ENCODE measurements around the gene ACP5. TPM values are rescaled to one million over a fixed set of nuclear protein-coding genes. Genes with fewer than 3 reads are reported as not detected.

Gene ACP5
- total RNA-seq, 4 donors from 2014 or later: 2.5 to 7.7 (median 5.8) TPM

DNA sequence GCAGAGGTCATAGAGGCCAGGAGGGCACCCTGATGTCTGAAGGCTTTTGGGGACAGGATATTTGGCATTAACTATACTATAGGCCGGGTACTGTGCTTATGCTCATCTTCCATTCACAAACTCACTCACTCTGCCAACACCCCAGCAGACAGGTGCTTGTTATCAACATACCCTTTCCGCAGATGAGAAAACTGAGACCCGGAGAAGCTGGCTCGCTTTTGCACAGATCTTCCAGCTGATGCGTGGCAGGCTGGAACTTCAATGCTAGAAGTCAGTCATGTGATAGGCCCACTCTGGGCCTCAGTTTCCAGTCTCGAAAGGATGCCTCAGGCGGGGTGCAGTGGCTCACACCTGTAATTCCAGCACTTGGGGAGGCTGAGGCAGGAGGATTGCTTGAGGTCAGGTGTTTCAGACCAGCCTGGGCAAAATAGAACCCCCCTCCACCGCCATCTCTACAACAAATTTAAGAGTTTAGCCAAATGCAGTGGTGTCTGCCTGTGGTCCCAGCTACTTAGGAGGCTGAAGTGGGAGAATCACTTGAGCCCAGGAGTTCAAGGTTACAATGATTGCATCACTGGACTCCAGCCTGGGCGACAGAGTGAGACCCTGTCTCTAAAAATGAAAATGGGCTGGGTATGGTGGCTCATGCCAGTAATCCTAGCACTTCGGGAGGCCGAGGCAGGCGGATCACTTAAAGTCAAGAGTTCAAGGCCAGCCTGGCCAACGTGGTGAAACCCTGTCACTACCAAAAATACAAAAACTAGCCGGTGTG, 29.3 kb downstream of the ACP5 start:
- H3K27ac ChIP-seq: no peak overlapping the region

DNA sequence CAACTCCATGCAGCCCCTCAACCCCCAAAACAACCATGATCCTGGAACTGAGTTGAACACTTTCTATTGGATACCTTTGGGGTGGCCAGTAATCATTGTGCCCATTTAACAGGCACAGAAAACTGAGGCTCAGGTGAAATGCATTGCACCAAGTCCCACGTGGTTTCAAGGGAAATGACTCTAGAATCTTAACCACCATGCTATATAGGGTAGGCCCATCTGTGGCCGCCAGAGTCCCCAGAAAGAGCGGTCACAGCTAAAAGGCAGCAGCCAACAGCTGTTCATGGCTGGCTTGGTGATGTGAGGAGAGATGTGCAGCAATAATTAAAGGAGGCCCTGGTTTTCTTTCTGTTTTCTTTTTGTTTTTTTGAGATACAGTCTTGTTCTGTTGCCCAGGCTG, 36.2 kb downstream of the ACP5 start:
- no peaks in the 10 kb centered on the region for H3K27me3 ChIP-seq
- H3K9me3 ChIP-seq: no peaks in the 10 kb centered on the region
- DNase-seq: no peak
- peak overlapping the region; percentile 50 to 94 for H3K4me3 ChIP-seq
- H3K36me3 ChIP-seq: no peaks in the 10 kb centered on the region
- TF ChIP-seq, protein P1, sequence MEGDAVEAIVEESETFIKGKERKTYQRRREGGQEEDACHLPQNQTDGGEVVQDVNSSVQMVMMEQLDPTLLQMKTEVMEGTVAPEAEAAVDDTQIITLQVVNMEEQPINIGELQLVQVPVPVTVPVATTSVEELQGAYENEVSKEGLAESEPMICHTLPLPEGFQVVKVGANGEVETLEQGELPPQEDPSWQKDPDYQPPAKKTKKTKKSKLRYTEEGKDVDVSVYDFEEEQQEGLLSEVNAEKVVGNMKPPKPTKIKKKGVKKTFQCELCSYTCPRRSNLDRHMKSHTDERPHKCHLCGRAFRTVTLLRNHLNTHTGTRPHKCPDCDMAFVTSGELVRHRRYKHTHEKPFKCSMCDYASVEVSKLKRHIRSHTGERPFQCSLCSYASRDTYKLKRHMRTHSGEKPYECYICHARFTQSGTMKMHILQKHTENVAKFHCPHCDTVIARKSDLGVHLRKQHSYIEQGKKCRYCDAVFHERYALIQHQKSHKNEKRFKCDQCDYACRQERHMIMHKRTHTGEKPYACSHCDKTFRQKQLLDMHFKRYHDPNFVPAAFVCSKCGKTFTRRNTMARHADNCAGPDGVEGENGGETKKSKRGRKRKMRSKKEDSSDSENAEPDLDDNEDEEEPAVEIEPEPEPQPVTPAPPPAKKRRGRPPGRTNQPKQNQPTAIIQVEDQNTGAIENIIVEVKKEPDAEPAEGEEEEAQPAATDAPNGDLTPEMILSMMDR (IDR thresholded peaks at IDR 0.05): no peak
- no peak for TF ChIP-seq POLR2A (IDR thresholded peaks at IDR 0.05)
- peak overlapping the region; percentile 98 to 100 for H3K27ac ChIP-seq
- no peaks in the 10 kb centered on the region for H3K4me1 ChIP-seq
- intact Hi-C loops (cut with DNase I; ENCODE audit: low total_unique reads): no loop called here

More for the DNA sequence above, 29.3 kb downstream of the ACP5 start:
- no peaks in the 10 kb centered on the region for H3K27me3 ChIP-seq
- peaks cover 0 to 15% of the 10 kb centered on the region in 2 donors for H3K4me1 ChIP-seq
- DNase-seq: no peak
- H3K36me3 ChIP-seq: no peaks in the 10 kb centered on the region
- TF ChIP-seq POLR2A (IDR thresholded peaks at IDR 0.05): no peak
- TF ChIP-seq, protein P1 (IDR thresholded peaks at IDR 0.05): no peak
- H3K4me3 ChIP-seq: no peak overlapping the region
- intact Hi-C loops (cut with DNase I; ENCODE audit: low total_unique reads): no loop called here
- H3K9me3 ChIP-seq: no peaks in the 10 kb centered on the region

GRCh38 chr19:11540645-11541044, 36.8 kb downstream of the ACP5 start:
- Histone ChIP-seq H3K9me3 (no peaks in the 10 kb centered on the region), H3K4me3 (peak overlapping the region; percentile 50 to 94), H3K4me1 (no peaks in the 10 kb centered on the region), H3K27ac (peak overlapping the region; percentile 98 to 100), H3K36me3 (no peaks in the 10 kb centered on the region), H3K27me3 (no peaks in the 10 kb centered on the region)
- intact Hi-C loops (cut with DNase I; ENCODE audit: low total_unique reads): no loop called here
- TF ChIP-seq, protein P1 (IDR thresholded peaks at IDR 0.05): no peak
- no peak for TF ChIP-seq POLR2A (IDR thresholded peaks at IDR 0.05)
- DNase-seq: peak in 1 of 2 donors; percentile 29

- peak; percentile 60 to 66 for TF ChIP-seq POLR2A (IDR thresholded peaks at IDR 0.05)
- TF ChIP-seq, protein P1 (IDR thresholded peaks at IDR 0.05): peak in 1 of 4 experiments; percentile 3
- Histone ChIP-seq H3K27ac (peak overlapping the region; percentile 98 to 100), H3K4me1 (no peaks in the 10 kb centered on the region), H3K36me3 (no peaks in the 10 kb centered on the region), H3K27me3 (no peaks in the 10 kb centered on the region), H3K4me3 (peak overlapping the region; percentile 50 to 94), H3K9me3 (no peaks in the 10 kb centered on the region)
- peak; percentile 73 to 88 for DNase-seq
- intact Hi-C loops (cut with DNase I; ENCODE audit: low total_unique reads): no loop called here
These were observed 37.7 kb downstream of the ACP5 start for GRCh38 chr19:11539495-11540365.

Data from uterus (tissue), 4 donors.